Osteocyte (in vitro differentiated cells): ENCODE results near the gene GAL. TPM values are rescaled to one million over a fixed set of nuclear protein-coding genes. Genes with fewer than 3 reads are reported as not detected.

Experiments
- DNase-seq: peaks from one replicate; pipeline ENCODE4 v3.0.0; 2021; ENCODE audit warnings: mixed read lengths; ENCODE audit not compliant: unreplicated experiment; ENCODE audit errors: extremely low spot score
- H3K27ac Mint-ChIP-seq: one replicate; pipeline ENCODE4 v1.8.0; 2021; ENCODE audit warnings: mild to moderate bottlenecking, mixed read lengths; ENCODE audit not compliant: unreplicated experiment
- H3K27me3 Mint-ChIP-seq: one replicate; pipeline ENCODE4 v1.8.0; 2021; ENCODE audit warnings: mixed read lengths; ENCODE audit not compliant: unreplicated experiment
- H3K36me3 Mint-ChIP-seq: one replicate; pipeline ENCODE4 v1.8.0; 2021; ENCODE audit warnings: mixed read lengths; ENCODE audit not compliant: unreplicated experiment
- H3K4me1 Mint-ChIP-seq: one replicate; pipeline ENCODE4 v1.8.0; 2021; ENCODE audit warnings: mixed read lengths; ENCODE audit not compliant: unreplicated experiment
- H3K4me3 Mint-ChIP-seq: one replicate; pipeline ENCODE4 v1.8.0; 2021; ENCODE audit warnings: mild to moderate bottlenecking, moderate library complexity, mixed read lengths; ENCODE audit not compliant: unreplicated experiment
- H3K9me3 Mint-ChIP-seq: one replicate; pipeline ENCODE4 v1.8.0; 2021; ENCODE audit warnings: mixed read lengths; ENCODE audit not compliant: unreplicated experiment
- total RNA-seq: library from RNA; stranded (reverse); gene quantifications from 2 replicates; pipeline ENCODE4 v1.2.1, GENCODE V29; 2021
- TF ChIP-seq, protein P1 (sequence below): fragments of 200-600 bp; sonication (generic); IDR thresholded peaks from 2 replicates; pipeline ENCODE4 v1.5.0; 2021; ENCODE audit warnings: antibody characterized with exemption, mild to moderate bottlenecking, moderate library complexity

The GAL gene
- total RNA-seq, 1 donor from 2014 or later, result not detected

DNA sequence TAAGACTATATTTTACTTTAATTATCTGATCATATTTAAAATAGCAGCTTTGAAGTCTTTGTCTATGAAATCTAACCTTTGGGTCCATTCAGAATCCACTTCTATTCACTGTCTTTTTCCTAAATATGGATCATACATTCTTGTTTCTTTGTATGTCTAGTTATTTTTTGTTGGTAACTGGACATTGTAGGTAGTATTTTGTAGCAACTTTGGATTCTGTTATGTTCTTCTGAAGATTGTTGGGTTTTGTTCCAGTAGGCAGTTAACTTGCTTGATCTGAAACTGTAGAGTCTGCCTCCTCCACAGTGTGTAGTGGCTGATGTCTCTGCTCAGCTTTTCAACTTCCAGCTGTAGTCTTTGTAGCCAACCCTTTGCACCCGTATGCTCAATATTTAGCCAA is 37.5 kb upstream of the GAL start:
- Mint-ChIP-seq H3K4me3 (no peak overlapping the region), H3K36me3 (peaks cover 3% of the 10 kb centered on the region), H3K27me3 (peaks cover 41% of the 10 kb centered on the region), H3K27ac (no peak overlapping the region), H3K4me1 (peaks cover 11% of the 10 kb centered on the region), H3K9me3 (peaks cover 18% of the 10 kb centered on the region)
- DNase-seq, result no peak
- TF ChIP-seq, protein P1, sequence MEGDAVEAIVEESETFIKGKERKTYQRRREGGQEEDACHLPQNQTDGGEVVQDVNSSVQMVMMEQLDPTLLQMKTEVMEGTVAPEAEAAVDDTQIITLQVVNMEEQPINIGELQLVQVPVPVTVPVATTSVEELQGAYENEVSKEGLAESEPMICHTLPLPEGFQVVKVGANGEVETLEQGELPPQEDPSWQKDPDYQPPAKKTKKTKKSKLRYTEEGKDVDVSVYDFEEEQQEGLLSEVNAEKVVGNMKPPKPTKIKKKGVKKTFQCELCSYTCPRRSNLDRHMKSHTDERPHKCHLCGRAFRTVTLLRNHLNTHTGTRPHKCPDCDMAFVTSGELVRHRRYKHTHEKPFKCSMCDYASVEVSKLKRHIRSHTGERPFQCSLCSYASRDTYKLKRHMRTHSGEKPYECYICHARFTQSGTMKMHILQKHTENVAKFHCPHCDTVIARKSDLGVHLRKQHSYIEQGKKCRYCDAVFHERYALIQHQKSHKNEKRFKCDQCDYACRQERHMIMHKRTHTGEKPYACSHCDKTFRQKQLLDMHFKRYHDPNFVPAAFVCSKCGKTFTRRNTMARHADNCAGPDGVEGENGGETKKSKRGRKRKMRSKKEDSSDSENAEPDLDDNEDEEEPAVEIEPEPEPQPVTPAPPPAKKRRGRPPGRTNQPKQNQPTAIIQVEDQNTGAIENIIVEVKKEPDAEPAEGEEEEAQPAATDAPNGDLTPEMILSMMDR, result no peak

DNA sequence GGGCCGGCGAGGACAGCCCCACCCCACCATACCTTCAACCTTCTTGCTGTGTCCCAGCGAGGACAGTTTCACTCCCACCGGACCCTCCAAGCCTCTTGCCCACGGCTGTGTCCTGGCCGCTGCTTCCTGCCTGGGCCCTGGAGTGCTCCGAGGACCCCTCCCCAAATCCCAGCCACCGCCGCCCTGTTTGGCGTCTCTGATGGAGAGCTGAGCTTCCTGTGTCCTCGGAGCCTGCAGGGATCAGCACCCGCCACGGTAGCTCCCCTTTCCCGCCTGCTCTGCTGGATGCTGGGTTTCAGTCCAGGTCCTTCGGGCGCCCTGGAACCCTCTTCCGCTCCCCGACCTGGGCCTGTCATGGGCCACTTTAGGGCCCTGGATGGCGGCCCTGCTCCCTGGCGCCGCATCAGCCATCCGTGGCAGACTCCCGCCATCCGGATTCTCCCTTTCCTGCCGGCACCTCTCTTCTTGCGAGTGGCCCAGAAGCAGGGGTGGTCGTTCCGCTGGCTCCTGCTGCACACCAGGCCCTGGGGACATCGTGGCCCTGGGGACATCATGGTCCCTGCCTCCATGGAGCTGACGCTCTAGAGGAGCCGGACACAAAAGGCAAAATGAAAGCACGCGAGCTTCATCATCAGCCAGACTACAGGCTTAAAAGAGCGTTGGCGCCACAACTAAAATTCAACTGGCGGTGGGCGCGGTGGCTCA is 34.3 kb upstream of the GAL start:
- no peak overlapping the region for H3K27ac Mint-ChIP-seq
- no peak for DNase-seq
- TF ChIP-seq, protein P1, result no peak
- no peak overlapping the region for H3K4me3 Mint-ChIP-seq
- peaks cover 3% of the 10 kb centered on the region for H3K36me3 Mint-ChIP-seq
- H3K9me3 Mint-ChIP-seq, result peaks cover 18% of the 10 kb centered on the region
- peaks cover 5% of the 10 kb centered on the region for H3K4me1 Mint-ChIP-seq
- H3K27me3 Mint-ChIP-seq, result peaks cover 29% of the 10 kb centered on the region

DNA sequence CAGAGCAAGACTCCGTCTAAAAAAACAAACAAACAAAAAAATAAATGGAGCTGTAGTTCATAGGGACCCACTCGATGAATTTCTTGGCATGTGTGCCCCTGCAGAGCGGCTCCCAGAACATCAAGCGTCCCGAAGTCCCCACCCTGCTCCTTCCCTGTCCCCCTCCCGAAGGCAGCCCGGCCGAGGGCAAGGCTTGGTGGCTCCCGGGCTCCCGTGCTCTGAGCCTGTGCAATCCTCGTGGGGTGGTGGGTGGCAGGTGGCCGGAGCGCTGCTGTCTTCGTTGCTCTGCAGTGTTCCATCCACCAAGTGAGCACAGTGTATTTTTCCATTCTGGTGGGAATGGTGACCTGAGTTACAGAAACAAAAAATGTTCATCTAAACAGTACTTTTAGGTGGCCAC is 33.5 kb upstream of the GAL start:
- H3K36me3 Mint-ChIP-seq, result peaks cover 3% of the 10 kb centered on the region
- no peak overlapping the region for H3K4me3 Mint-ChIP-seq
- H3K27ac Mint-ChIP-seq, result no peak overlapping the region
- no peak for DNase-seq
- peaks cover 18% of the 10 kb centered on the region for H3K9me3 Mint-ChIP-seq
- TF ChIP-seq, protein P1, result no peak
- peaks cover 5% of the 10 kb centered on the region for H3K4me1 Mint-ChIP-seq
- peaks cover 34% of the 10 kb centered on the region for H3K27me3 Mint-ChIP-seq

DNA sequence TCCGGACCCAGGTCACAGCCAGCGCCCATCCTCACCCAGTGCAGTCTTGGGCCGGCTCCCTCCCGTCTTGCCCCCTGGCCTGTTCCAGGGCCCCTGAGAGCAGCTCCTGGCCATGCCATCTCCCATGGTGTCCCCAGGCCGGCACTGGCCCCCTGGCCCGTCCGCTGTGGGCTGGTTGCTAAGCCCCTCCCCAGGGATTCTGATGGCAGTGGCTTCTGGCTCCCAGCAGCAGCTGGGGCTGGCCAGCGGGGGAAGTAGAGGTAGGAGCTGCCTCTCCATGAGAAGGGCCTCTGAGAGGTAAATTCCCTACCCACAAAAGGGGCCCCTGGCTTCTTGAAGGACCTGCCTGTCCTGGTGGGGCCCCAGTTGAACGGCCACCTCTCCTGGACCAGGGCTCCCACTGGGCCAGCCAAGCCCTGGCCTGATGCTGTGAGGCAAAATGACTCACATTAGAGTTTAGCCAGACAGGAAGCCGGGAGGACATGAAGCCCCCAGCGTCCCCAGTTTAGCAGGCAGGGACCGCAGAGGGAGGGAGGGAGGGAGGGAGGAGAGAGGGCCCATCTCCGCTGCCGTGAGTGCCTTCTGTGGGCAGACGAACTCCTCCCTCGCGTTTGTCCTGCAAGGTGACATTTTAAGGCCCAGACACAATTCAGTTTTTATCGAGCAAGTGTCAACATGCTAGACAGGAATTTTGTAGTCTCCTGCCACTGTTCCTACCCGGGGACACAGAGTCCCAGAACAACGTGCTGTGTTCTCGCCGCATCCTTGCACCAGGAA is 32.9 kb upstream of the GAL start:
- peaks cover 5% of the 10 kb centered on the region for H3K4me1 Mint-ChIP-seq
- H3K9me3 Mint-ChIP-seq, result peaks cover 13% of the 10 kb centered on the region
- peaks cover 32% of the 10 kb centered on the region for H3K27me3 Mint-ChIP-seq
- TF ChIP-seq, protein P1, result no peak
- no peak overlapping the region for H3K4me3 Mint-ChIP-seq
- H3K36me3 Mint-ChIP-seq, result peaks cover 3% of the 10 kb centered on the region
- no peak for DNase-seq
- H3K27ac Mint-ChIP-seq, result no peak overlapping the region

DNA sequence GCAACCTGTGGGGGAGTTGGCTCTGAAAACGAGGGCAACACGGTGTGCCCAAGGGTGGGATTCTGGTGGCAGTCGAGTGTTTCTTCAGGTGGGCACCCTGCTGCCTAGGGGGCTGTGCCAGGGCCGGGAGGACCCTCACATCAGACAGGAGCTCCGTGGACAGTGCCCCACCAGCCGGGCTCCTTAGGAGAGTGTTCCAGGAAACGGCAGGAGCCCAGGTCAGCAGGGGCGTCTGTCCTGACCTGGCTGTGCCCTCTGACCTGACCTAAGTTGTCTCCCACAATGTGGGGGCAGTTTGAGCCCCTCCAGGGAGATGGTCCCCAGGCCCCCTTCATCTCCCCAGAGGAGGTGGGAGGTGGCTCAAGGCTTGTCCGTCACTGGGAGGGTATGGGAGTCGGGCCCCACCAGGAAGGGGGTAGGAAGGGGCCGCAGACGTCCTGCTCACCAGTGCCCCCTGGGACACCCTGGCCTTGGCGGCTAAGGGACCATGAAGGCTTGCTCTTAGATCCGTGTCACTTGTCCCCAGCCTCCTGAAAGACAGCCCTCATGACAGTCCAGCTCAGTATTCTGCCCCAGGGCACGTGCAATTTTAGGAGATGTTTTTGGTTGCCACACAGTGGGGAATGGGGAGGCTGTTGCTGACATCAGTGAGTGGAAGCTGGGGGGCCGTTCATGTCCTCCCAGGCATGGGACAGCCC is 32.2 kb upstream of the GAL start:
- TF ChIP-seq, protein P1, result no peak
- Mint-ChIP-seq H3K4me1 (peaks cover 5% of the 10 kb centered on the region), H3K4me3 (no peak overlapping the region), H3K27me3 (peaks cover 27% of the 10 kb centered on the region), H3K27ac (no peak overlapping the region), H3K9me3 (peaks cover 5% of the 10 kb centered on the region), H3K36me3 (peaks cover 2% of the 10 kb centered on the region)
- no peak for DNase-seq
